RPMI8226 (cell line): ENCODE measurements around the gene PLPPR2.
"Not testable (repeated sequence)": the region's sequence is repeated elsewhere in the genome, so short reads cannot be mapped to it uniquely, and the experiment has no call there.

Experiments
- DNase-seq: peaks from one replicate; pipeline ENCODE4 v3.0.0-alpha.2; 2015

Gene PLPPR2

GRCh38 chr19:11340099-11340467 lies 15.1 kb upstream of the PLPPR2 start:
- not testable (repeated sequence) for DNase-seq

DNA sequence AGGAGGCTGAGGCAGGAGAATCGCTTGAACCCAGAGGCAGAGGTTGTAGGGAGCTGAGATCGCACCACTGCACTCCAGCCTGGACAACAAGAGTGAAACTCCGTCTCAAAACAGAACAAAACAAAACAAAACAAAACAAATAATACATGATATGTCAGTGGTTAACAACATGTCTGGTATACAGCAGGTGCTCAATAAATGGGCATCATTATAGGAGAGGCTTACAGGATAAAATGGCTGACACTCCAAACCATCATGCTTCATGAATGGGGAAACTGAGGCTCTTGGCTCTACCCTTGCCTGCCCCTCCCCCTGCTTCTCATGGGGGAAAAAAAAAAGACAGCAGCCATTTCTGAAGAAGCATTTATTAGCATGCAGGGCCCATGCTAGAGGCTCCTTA lies 12.8 kb upstream of the PLPPR2 start:
- no peak for DNase-seq

- peak; percentile 36 for DNase-seq
Observed at GRCh38 chr19:11345122-11345803, 10.0 kb upstream of the PLPPR2 start.

GRCh38 chr19:11346104-11346940 lies 8.9 kb upstream of the PLPPR2 start, which contains the start of the genes CCDC159 and TMEM205:
TSS of gene CCDC159 (plus strand) at chr19:11346519. CDS start at chr19:11346607, 88 bp downstream.
TSS of gene TMEM205 (minus strand) at chr19:11346268. CDS start at chr19:11345619, 649 bp downstream.
- DNase-seq: peak; percentile 100

GRCh38 chr19:11347546-11348039 lies 7.6 kb upstream of the PLPPR2 start:
- peak; percentile 16 for DNase-seq

- DNase-seq: no peak
Observed at GRCh38 chr19:11349171-11349570, 6.1 kb upstream of the PLPPR2 start.

DNA sequence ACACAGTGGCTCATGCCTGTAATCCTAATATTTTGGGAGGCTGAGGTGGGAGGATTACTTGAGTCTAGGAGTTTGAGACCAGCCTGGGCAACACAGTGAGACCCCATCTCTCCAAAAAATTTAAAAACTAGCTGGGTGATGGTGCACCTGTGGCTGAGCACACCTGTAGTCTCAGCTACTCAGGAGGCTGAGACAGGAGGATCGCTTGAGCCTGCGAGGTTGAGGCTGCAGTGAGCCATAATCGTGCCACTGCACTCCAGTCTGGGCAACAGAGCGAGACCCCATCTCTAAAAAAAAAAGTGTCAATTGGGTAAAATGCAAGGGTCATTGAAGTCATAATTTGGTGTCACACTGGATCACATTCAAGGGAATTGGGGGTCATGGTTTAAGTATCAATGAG lies 1.1 kb upstream of the PLPPR2 start:
- not testable (repeated sequence) for DNase-seq

DNA sequence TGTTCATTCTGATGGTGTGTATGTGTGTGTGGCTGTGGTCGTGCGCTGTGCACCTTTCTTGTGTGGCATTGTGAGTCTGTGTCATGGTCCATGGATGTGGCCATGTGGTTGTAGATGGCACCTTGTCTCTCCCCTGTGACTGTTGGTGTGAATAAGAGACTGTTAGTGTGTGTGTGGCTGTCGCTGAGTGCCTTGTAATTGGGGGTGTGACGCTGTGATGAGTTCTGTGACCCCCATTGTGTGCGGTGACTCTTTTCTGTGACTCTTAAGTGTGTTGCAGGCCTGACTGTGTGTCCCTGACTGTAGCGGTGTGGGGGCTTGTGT lies 804 bp downstream of the PLPPR2 start:
- no peak for DNase-seq

GRCh38 chr19:11356676-11357550 lies 1.7 kb downstream of the PLPPR2 start:
- DNase-seq: no peak

GRCh38 chr19:11359421-11359820 lies 4.2 kb downstream of the PLPPR2 start:
- DNase-seq: no peak

DNA sequence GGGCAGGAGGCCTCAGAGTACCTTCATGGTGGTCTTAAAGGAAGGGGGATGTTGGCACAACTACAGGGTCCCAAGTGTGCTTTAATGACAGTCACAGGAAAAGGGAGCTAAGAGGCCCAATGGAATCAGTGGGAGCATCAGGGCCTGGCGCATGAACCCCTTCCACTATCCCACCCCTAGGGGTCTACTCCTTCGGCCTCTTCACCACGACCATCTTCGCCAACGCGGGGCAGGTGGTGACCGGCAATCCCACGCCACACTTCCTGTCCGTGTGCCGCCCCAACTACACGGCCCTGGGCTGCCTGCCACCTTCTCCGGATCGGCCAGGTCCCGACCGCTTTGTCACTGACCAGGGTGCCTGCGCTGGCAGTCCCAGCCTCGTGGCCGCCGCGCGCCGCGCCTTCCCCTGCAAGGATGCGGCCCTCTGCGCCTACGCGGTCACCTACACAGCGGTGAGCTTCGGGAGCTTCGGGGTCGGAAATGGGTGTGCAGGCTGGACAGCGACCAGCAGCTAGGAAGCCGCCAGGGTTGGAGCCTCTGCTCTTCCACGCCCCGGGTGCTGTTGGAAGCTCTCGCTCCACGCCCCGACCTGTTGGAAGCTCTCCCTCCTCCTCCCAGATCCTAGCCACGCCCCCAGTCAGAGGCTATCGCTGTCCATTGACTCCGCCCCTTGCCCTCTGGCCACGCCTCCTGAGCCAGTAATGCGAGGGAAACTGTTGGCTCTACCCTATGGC lies 6.0 kb downstream of the PLPPR2 start:
- no peak for DNase-seq

DNA sequence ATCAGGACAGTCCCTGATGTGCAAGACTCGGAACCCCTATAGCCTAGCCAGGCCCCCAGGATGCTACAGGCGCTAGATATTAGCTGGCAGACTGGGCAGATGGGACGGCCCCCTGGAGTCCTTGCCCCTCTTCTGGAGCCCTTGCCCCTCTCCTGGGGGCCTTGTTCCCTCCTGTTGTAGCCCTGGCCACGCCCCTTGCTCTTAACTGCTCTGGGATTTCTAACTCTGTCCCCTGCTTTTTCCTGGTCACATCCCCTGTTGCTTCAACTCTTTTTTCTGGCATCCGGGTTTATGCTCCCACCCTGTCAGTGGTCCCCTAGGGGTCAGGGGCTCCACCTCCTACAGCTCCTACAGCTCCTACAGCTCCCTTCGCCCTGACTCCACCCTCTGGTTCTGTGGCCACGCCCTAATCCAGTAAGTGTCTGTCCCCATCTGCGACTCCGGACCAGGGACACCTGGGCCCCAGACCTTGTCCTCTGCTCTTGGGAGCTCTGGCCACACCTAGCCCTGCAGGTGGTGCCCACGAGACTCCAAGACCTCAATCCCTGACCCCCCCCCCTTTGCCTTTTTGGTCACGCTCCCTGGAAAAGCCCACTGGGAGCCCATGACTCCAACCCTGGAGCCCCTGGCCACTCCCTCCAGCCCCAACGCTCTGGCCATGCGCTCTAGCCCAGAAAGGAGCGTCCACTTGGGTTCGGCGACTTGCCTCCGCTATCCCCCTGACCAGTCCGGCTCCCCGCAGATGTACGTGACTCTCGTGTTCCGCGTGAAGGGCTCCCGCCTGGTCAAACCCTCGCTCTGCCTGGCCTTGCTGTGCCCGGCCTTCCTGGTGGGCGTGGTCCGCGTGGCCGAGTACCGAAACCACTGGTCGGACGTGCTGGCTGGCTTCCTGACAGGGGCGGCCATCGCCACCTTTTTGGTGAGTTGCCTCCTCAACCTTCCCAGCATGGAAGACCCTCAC lies 6.8 kb downstream of the PLPPR2 start:
- no peak for DNase-seq

GRCh38 chr19:11363881-11364280 lies 8.6 kb downstream of the PLPPR2 start:
- no peak for DNase-seq

DNA sequence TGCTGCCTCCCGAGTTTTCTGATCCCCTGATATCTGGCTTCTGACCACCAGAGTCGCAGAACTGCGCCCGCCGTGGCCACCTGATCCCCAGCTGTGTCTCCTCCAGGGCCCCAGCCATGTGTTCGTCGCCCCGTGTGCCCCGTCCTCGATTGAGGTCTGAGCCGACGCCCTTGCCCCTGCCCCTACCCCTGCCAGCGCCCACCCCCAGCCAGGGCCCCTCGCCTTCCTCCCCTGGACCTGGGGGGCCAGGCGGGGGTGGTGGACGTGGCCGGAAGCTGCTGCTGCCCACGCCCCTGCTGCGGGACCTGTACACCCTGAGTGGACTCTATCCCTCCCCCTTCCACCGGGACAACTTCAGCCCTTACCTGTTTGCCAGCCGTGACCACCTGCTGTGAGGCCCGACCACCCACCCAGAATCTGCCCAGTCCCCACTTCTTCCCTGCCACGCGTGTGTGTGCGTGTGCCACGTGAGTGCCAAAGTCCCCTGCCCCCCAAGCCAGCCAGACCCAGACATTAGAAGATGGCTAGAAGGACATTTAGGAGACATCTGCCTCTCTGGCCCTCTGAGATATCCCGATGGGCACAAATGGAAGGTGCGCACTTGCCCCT lies 9.2 kb downstream of the PLPPR2 start:
- no peak for DNase-seq

DNA sequence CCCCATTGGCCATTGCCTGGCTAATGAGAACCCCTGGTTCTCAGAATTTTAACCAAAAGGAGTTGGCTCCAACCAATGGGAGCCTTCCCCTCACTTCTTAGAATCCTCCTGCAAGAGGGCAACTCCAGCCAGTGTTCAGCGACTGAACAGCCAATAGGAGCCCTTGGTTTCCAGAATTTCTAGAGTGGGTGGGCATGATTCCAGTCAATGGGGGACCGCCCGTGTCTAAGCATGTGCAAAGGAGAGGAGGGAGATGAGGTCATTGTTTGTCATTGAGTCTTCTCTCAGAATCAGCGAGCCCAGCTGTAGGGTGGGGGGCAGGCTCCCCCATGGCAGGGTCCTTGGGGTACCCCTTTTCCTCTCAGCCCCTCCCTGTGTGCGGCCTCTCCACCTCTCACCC lies 9.7 kb downstream of the PLPPR2 start:
- no peak for DNase-seq

- DNase-seq: no peak
Observed at GRCh38 chr19:11365557-11366117, 10.4 kb downstream of the PLPPR2 start.

DNA sequence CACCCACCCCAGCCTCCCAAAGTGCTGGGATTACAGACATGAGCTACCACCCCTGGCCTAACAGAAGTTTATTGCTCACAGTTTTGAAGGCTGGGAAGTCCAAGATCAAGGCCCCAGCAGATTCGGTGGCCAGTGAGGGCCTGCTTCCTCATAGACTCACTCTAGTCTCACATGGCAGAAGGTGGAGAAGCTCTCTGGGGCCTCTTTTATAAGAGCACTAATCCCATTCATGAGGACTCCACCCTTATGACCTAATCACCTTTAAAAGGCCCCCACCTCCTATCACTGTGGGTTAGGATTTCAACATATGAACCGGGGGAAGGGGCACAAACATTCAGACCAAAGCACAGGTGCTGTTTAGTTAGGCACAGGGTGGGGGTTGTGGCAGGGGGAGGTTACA lies 12.3 kb downstream of the PLPPR2 start:
- no peak for DNase-seq

- DNase-seq: no peak
Observed at GRCh38 chr19:11370744-11371143, 15.5 kb downstream of the PLPPR2 start.

- DNase-seq: no peak
Observed at GRCh38 chr19:11373166-11373884, 18.1 kb downstream of the PLPPR2 start.
